NOMO-1 (cell line): Measurements from ENCODE around the gene CLIC1.

Experiments
- DNase-seq, 2 experiments: peaks; one replicate each; lab custom pipeline; 2025; ENCODE audit not compliant: unreplicated experiment in 2 of 2; lab: John Stamatoyannopoulos, UW

The CLIC1 gene

GRCh38 chr6:31736021-31736767, at the start of gene CLIC1:
Gene CLIC1, minus strand, starts transcription at chr6:31736530. Its CDS starts 230 bp downstream, at chr6:31736300.
- DNase-seq = peak; percentile 82 to 87

GRCh38 chr6:31785475-31785874, 49.1 kb upstream of the CLIC1 start:
- DNase-seq = no peak

GRCh38 chr6:31784098-31784925, 48.0 kb upstream of the CLIC1 start:
- no peak for DNase-seq

GRCh38 chr6:31782126-31782855, 46.0 kb upstream of the CLIC1 start:
- no peak for DNase-seq

GRCh38 chr6:31781244-31782125, 45.2 kb upstream of the CLIC1 start:
- no peak for DNase-seq

GRCh38 chr6:31780507-31781243, 44.3 kb upstream of the CLIC1 start:
- no peak for DNase-seq

- DNase-seq = no peak
Measured at GRCh38 chr6:31779908-31780307, 43.6 kb upstream of the CLIC1 start.

GRCh38 chr6:31778999-31779885, 42.9 kb upstream of the CLIC1 start:
- DNase-seq = no peak

- DNase-seq = no peak
Measured at GRCh38 chr6:31778193-31778592, 41.9 kb upstream of the CLIC1 start.

- no peak for DNase-seq
Measured at GRCh38 chr6:31777667-31778050, 41.3 kb upstream of the CLIC1 start.

- peak; percentile 33 to 68 for DNase-seq
Measured at GRCh38 chr6:31776989-31777666, 40.8 kb upstream of the CLIC1 start, which contains the start of gene VWA7. Gene VWA7, minus strand, starts transcription at chr6:31777328. Its CDS starts 549 bp downstream, at chr6:31776779.

- peak in 1 of 2 experiments; percentile 25 for DNase-seq
Measured at GRCh38 chr6:31776485-31776988, 40.2 kb upstream of the CLIC1 start.

- no peak for DNase-seq
Measured at GRCh38 chr6:31775633-31776484, 39.5 kb upstream of the CLIC1 start.

GRCh38 chr6:31775184-31775583, 38.9 kb upstream of the CLIC1 start:
- no peak for DNase-seq

- DNase-seq = no peak
Measured at GRCh38 chr6:31771992-31772358, 35.6 kb upstream of the CLIC1 start.

GRCh38 chr6:31770860-31771259, 34.5 kb upstream of the CLIC1 start:
- DNase-seq = no peak
